Keratinocyte (primary cell): ENCODE results near the gene QRICH1.

Experiments used
- EZH2 ChIP-seq: IDR thresholded peaks from one replicate; pipeline ENCODE4 v1.6.1; 2012; ENCODE audit warnings: inconsistent platforms, mild to moderate bottlenecking, low read length, moderate library complexity
- TF ChIP-seq, protein P1 (sequence below), 3 experiments: IDR thresholded peaks in 1 of 3; conservative IDR thresholded peaks in 1 of 3; optimal IDR thresholded peaks in 1 of 3; 2 replicates in 2 of 3; 3 replicates in 1 of 3; pipeline versions ENCODE3 to v1.5.1; 2011; ENCODE audit warnings: low read length in 3 of 3, mild to moderate bottlenecking in 3 of 3, moderate library complexity in 2 of 3, control low read depth in 1 of 3, inconsistent platforms in 1 of 3; ENCODE audit not compliant: insufficient read depth in 2 of 3; ENCODE audit errors: extremely low read depth in 1 of 3

DNA sequence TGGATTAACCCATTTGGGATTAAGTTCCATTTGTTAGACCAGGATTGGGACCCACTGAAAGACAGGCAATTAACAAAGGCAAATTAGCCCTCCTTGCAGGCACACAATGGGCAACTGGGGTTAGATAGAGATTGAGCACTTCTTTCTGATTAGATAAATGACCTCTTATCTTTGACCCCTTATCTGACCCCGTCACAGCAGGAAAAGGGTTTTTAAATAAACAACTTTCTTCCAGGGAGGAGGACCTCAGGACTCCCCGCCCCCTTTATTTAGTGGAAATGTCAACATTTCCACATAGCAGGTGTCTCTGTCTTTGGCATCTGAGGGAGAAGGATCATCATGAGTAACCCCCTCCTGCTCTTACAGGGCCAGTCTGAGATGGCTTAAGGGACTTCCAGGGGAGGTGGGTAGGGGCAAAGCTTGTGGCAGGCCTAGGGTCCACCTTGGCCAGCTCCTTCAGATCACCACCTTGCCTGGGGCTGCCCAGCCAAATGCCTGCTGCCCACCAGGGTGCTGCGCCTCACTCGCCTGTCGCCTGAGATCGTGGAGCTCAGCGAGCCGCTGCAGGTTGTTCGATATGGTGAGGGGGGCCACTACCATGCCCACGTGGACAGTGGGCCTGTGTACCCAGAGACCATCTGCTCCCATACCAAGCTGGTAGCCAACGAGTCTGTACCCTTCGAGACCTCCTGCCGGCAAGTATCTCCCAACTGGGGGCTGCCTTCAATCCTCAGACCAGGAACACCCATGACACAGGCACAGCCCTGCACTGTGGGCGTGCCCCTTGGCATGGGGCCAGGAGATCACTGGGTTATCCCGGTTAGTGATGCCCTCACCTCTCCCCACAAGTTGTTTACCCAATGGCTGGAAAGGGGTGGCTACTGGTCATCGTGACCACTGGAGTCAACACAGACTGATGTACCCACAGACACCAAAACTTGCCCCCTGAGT, 89.2 kb downstream of the QRICH1 start:
- TF ChIP-seq, protein P1, sequence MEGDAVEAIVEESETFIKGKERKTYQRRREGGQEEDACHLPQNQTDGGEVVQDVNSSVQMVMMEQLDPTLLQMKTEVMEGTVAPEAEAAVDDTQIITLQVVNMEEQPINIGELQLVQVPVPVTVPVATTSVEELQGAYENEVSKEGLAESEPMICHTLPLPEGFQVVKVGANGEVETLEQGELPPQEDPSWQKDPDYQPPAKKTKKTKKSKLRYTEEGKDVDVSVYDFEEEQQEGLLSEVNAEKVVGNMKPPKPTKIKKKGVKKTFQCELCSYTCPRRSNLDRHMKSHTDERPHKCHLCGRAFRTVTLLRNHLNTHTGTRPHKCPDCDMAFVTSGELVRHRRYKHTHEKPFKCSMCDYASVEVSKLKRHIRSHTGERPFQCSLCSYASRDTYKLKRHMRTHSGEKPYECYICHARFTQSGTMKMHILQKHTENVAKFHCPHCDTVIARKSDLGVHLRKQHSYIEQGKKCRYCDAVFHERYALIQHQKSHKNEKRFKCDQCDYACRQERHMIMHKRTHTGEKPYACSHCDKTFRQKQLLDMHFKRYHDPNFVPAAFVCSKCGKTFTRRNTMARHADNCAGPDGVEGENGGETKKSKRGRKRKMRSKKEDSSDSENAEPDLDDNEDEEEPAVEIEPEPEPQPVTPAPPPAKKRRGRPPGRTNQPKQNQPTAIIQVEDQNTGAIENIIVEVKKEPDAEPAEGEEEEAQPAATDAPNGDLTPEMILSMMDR (optimal IDR thresholded peaks at IDR 0.05 in 1 of 3, IDR thresholded peaks at IDR 0.05 in 1 of 3, conservative IDR thresholded peaks at IDR 0.05 in 1 of 3; ENCODE audit: extremely low read depth in 1 of 3, insufficient read depth in 2 of 3, low read length in 3 of 3) = no peak
- no peak for TF ChIP-seq EZH2
